ENCODE measurements around the gene MS4A4E. TPM values are rescaled to one million over a fixed set of nuclear protein-coding genes. Genes with fewer than 3 reads are reported as not detected.
A peak's percentile ranks its signal among the peaks of the same experiment; 100 is the strongest.

MS4A4E gene
- total RNA-seq, 1 donor from 2014 or later = not detected

DNA sequence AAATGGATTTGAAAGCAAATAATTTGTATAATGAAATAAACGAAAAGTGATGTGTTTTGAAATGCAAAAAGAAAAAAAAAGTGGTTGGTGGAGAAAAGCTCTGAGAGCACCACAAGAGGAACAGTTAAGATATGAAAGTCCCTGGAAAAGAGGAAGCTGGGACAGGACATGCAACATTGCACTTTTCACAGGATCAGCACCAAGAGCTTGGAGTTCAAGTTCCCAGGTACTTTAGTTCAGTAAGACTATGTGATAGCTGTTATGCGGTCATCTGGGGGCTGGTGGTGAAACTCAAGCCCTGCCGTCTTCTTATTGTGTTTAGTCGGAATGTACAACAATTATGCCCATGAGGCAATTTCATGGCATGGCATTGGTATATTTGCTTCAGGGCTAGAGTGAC is 20.5 kb upstream of the MS4A4E start:
- no peaks in the 10 kb centered on the region for H3K79me2 ChIP-seq (ENCODE audit: low read depth)
- no peaks in the 10 kb centered on the region for H3F3A ChIP-seq (ENCODE audit: low read depth)
- H3K4me1 ChIP-seq = no peaks in the 10 kb centered on the region
- TF ChIP-seq, protein P1, sequence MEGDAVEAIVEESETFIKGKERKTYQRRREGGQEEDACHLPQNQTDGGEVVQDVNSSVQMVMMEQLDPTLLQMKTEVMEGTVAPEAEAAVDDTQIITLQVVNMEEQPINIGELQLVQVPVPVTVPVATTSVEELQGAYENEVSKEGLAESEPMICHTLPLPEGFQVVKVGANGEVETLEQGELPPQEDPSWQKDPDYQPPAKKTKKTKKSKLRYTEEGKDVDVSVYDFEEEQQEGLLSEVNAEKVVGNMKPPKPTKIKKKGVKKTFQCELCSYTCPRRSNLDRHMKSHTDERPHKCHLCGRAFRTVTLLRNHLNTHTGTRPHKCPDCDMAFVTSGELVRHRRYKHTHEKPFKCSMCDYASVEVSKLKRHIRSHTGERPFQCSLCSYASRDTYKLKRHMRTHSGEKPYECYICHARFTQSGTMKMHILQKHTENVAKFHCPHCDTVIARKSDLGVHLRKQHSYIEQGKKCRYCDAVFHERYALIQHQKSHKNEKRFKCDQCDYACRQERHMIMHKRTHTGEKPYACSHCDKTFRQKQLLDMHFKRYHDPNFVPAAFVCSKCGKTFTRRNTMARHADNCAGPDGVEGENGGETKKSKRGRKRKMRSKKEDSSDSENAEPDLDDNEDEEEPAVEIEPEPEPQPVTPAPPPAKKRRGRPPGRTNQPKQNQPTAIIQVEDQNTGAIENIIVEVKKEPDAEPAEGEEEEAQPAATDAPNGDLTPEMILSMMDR (IDR thresholded peaks at IDR 0.05) = no peak
- TF ChIP-seq EZH2phosphoT487 (IDR thresholded peaks at IDR 0.05) = no peak
- no peak for TF ChIP-seq EZH2 (IDR thresholded peaks at IDR 0.05)
- H3K4me3 ChIP-seq = no peak overlapping the region
- H3K4me2 ChIP-seq = no peak overlapping the region
- H3K36me3 ChIP-seq = no peaks in the 10 kb centered on the region
- no peak for DNase-seq (ENCODE audit: low spot score)
- H3K9ac ChIP-seq = no peak overlapping the region
- no peaks in the 10 kb centered on the region for H3K36me3 Mint-ChIP-seq
- no peak overlapping the region for H3K27ac ChIP-seq
- H2AFZ ChIP-seq (replicated peaks) = no peak overlapping the region
- H3K4me3 Mint-ChIP-seq = no peak overlapping the region
- H3K27me3 Mint-ChIP-seq (ENCODE audit: insufficient read depth, low read depth) = no peaks in the 10 kb centered on the region
- H3K9me3 ChIP-seq (ENCODE audit: low read depth) = no peaks in the 10 kb centered on the region
- H3K27me3 ChIP-seq = no peaks in the 10 kb centered on the region
- H4K20me1 ChIP-seq (ENCODE audit: low read depth) = no peaks in the 10 kb centered on the region
- no peak overlapping the region for H3K27ac Mint-ChIP-seq
- peaks cover 1% of the 10 kb centered on the region for H3K9me3 Mint-ChIP-seq
- no peaks in the 10 kb centered on the region for H3K4me1 Mint-ChIP-seq

DNA sequence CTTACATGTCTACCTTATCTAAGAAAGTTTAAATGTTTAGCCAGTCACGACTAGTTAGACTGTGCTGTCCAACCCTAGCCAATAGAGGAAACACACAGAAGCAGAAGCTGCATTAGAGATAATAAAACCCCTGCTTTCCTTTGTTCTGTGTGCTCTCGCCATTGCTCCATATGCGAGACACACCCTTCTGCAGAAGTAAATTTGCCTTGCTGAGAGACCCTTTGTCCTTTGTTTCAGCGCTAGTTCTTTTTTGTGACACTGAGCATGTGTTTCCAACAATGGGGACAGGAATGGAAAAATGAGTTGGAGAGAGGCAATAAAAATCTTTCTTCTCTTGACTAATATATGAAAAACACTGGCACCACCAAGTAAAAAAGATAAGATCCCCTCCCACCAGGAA is 18.1 kb upstream of the MS4A4E start:
- Histone ChIP-seq H4K20me1 (ENCODE audit: low read depth) (no peaks in the 10 kb centered on the region), H3K79me2 (ENCODE audit: low read depth) (no peaks in the 10 kb centered on the region), H2AFZ (replicated peaks) (peak overlapping the region; percentile 17), H3K4me2 (no peak overlapping the region), H3K27ac (no peak overlapping the region), H3K4me3 (no peak overlapping the region), H3K9me3 (ENCODE audit: low read depth) (no peaks in the 10 kb centered on the region), H3F3A (ENCODE audit: low read depth) (no peaks in the 10 kb centered on the region), H3K4me1 (no peaks in the 10 kb centered on the region), H3K27me3 (no peaks in the 10 kb centered on the region), H3K9ac (no peak overlapping the region), H3K36me3 (no peaks in the 10 kb centered on the region)
- H3K27me3 Mint-ChIP-seq (ENCODE audit: insufficient read depth, low read depth) = no peaks in the 10 kb centered on the region
- no peak overlapping the region for H3K4me3 Mint-ChIP-seq
- no peak overlapping the region for H3K27ac Mint-ChIP-seq
- H3K36me3 Mint-ChIP-seq = no peaks in the 10 kb centered on the region
- DNase-seq (ENCODE audit: low spot score) = no peak
- no peak for TF ChIP-seq EZH2 (IDR thresholded peaks at IDR 0.05)
- TF ChIP-seq, protein P1 (IDR thresholded peaks at IDR 0.05) = no peak
- H3K4me1 Mint-ChIP-seq = no peaks in the 10 kb centered on the region
- H3K9me3 Mint-ChIP-seq = no peaks in the 10 kb centered on the region

DNA sequence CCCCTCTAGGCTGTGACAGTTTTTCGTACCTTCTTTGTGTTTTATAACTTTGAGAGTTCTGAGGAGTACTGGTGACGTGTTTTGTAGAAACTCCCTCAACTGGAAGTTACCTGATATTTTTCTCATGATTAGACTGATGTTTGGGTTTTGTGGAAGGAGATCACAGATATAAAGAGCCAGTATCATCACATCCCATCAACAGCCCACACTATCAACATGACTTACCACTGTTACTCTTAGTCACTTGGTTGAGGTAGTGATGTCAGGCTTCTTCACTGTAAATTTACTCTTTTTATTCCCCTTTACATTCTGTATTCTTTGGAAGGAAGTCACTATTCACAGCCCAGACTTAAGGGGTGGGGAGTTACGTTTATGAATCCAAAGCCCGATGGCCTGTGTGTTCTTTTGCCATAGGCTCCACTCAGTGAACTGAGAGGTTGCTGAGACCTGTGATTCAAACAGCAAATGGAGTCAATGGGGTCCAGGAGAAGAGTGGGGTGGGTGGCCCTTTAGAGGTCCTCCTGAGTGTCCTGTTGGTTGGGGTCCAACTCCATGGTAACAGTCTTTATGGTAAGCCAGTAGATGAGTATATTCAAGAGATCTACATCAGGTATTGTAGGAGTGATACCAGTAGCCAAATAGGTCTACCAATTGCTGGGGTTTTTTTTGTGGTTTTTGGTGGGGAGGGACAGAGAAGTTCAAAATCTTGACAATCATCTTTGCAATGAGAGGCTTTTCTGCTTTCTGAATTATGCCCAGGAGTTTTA is 15.2 kb upstream of the MS4A4E start:
- no peaks in the 10 kb centered on the region for H3K36me3 Mint-ChIP-seq

More for the DNA sequence above, 15.2 kb upstream of the MS4A4E start:
- no peak overlapping the region for H3K4me2 ChIP-seq
- Mint-ChIP-seq H3K9me3 (no peaks in the 10 kb centered on the region), H3K4me1 (no peaks in the 10 kb centered on the region), H3K4me3 (no peak overlapping the region), H3K27me3 (ENCODE audit: insufficient read depth, low read depth) (no peaks in the 10 kb centered on the region), H3K27ac (no peak overlapping the region)
- H3K4me1 ChIP-seq = no peaks in the 10 kb centered on the region
- no peak overlapping the region for H3K27ac ChIP-seq
- no peak for DNase-seq (ENCODE audit: low spot score)
- no peak overlapping the region for H3K9ac ChIP-seq
- no peaks in the 10 kb centered on the region for H3K27me3 ChIP-seq
- H3K4me3 ChIP-seq = no peak overlapping the region
- H2AFZ ChIP-seq (replicated peaks) = no peak overlapping the region
- no peaks in the 10 kb centered on the region for H3K36me3 ChIP-seq
- H4K20me1 ChIP-seq (ENCODE audit: low read depth) = no peaks in the 10 kb centered on the region
- H3K79me2 ChIP-seq (ENCODE audit: low read depth) = no peaks in the 10 kb centered on the region
- TF ChIP-seq, protein P1 (IDR thresholded peaks at IDR 0.05) = no peak
- no peak for TF ChIP-seq EZH2 (IDR thresholded peaks at IDR 0.05)
- no peak for TF ChIP-seq EZH2phosphoT487 (IDR thresholded peaks at IDR 0.05)
- no peaks in the 10 kb centered on the region for H3K9me3 ChIP-seq (ENCODE audit: low read depth)
- H3F3A ChIP-seq (ENCODE audit: low read depth) = no peaks in the 10 kb centered on the region
